Sigmoid colon (tissue), 4 donors: Measurements from ENCODE around the gene E2F2.
A peak's percentile ranks its signal among the peaks of the same experiment; 100 is the strongest.

Source experiments
- EP300 ChIP-seq, 4 donors: sonication (generic); formaldehyde crosslinking; IDR thresholded peaks; one replicate each; pipeline ENCODE4 v1.6.1; 2017; ENCODE audit warnings: antibody characterized with exemption in 4 of 4
- POLR2A ChIP-seq, 2 donors: fragments of 450-650 bp; IDR thresholded peaks; one replicate each; pipeline ENCODE4 v1.6.1; 2016; ENCODE audit warnings: antibody characterized with exemption in 2 of 2, mild to moderate bottlenecking in 2 of 2, moderate library complexity in 2 of 2
- POLR2AphosphoS5 ChIP-seq, 4 donors: sonication (generic); formaldehyde crosslinking; IDR thresholded peaks; one replicate each; pipeline ENCODE4 v1.6.1; 2017; ENCODE audit warnings: antibody characterized with exemption in 4 of 4
- TF ChIP-seq, protein P1 (sequence below), 4 experiments: fragments of 450-650 bp in 3 of 4; fragments of 200-600 bp in 1 of 4; IDR thresholded peaks; one replicate each; pipeline ENCODE4 v1.5.1; 2016 to 2019; ENCODE audit warnings: antibody characterized with exemption in 4 of 4, mild to moderate bottlenecking in 3 of 4, moderate library complexity in 2 of 4

DNA sequence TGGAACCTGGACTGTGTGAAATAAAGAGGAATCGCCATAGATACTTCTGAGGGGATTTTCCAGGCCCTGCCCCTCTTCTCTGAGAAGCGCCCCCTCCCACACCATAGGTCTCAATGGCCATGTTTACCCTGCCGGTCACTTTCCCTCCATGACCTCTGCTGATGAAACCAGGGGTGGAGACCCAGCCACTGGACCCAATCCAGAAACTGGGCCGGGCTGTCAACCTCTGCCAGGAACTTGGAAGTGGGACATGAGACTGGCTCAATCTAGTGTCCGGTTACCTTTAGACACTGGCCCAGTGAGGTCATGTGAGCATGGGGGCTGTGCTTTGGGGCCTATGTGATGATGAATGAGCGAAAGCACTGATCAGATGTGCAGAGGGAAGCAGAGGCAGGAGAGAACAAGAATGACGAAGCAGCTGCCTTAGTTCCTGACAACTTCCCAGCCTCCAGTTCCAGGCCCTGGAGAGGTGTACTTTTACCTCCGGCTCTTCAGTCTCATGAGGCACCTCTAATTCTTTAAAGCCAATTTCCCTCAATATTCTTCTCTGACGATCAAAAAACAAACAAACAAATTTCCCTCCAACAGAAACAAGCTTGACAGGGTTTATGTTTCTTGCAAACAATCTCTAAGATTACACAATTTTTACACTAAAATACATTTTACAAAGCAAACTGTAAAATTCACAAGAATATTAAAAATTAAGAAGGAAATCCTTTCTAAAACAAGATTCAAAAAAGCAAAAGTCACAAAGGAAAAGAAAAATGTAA is 52.0 kb downstream of the E2F2 start:
- TF ChIP-seq, protein P1, sequence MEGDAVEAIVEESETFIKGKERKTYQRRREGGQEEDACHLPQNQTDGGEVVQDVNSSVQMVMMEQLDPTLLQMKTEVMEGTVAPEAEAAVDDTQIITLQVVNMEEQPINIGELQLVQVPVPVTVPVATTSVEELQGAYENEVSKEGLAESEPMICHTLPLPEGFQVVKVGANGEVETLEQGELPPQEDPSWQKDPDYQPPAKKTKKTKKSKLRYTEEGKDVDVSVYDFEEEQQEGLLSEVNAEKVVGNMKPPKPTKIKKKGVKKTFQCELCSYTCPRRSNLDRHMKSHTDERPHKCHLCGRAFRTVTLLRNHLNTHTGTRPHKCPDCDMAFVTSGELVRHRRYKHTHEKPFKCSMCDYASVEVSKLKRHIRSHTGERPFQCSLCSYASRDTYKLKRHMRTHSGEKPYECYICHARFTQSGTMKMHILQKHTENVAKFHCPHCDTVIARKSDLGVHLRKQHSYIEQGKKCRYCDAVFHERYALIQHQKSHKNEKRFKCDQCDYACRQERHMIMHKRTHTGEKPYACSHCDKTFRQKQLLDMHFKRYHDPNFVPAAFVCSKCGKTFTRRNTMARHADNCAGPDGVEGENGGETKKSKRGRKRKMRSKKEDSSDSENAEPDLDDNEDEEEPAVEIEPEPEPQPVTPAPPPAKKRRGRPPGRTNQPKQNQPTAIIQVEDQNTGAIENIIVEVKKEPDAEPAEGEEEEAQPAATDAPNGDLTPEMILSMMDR (IDR thresholded peaks at IDR 0.05), result no peak
- no peak for TF ChIP-seq POLR2A (IDR thresholded peaks at IDR 0.05)
- no peak for TF ChIP-seq EP300 (IDR thresholded peaks at IDR 0.05)
- peak in 1 of 4 donors; percentile 48 for TF ChIP-seq POLR2AphosphoS5 (IDR thresholded peaks at IDR 0.05)
